IMR-90 (cell line): Measurements from ENCODE around the gene IGFBP6. TPM values are rescaled to one million over a fixed set of nuclear protein-coding genes. Genes with fewer than 3 reads are reported as not detected.

Source experiments
- ATAC-seq: fragments of 200-7000 bp; cut with Tn5 transposase; 2 replicates; pipeline ENCODE4 v1.9.1; 2020; ENCODE audit warnings: low read depth, mild to moderate bottlenecking, moderate library complexity
- BruUV-seq: library from RNA; stranded (reverse); fragments of 400-500 nt; replicated peaks from 2 replicates; lab custom pipeline; 2021; lab: Mats Ljungman, UMichigan
- CTCF ChIA-PET: fragments of 300-600 bp; formaldehyde crosslinking; extraction: SDS; loops from one replicate; lab custom pipeline; 2021; ENCODE audit warnings: antibody characterized with exemption; lab: Yijun Ruan, JAX
- POLR2A ChIA-PET: fragments of 300-600 bp; sonication (Branson Sonifier 250); formaldehyde crosslinking; loops from one replicate; lab custom pipeline; 2022; ENCODE audit warnings: antibody characterized with exemption; ENCODE audit not compliant: unreplicated experiment; lab: Charles Lee
- DNase-seq: peaks from one replicate; pipeline ENCODE4 v3.0.0; 2013
- H2AFZ ChIP-seq: replicated peaks from 2 replicates; pipeline ENCODE3; 2013; ENCODE audit warnings: low read length, mild to moderate bottlenecking; ENCODE audit not compliant: poor library complexity
- H2AK5ac ChIP-seq: 2 replicates; pipeline ENCODE4 v1.6.1; 2013; ENCODE audit warnings: low read depth, low read length, inconsistent platforms
- H2AK9ac ChIP-seq: replicated peaks from 2 replicates; pipeline ENCODE3; 2013; ENCODE audit warnings: mild to moderate bottlenecking, low read depth, low read length, moderate library complexity; ENCODE audit not compliant: poor library complexity
- H2BK120ac ChIP-seq: 2 replicates; pipeline ENCODE4 v1.6.1; 2013; ENCODE audit warnings: low read depth, low read length, inconsistent platforms
- H2BK15ac ChIP-seq: 3 replicates; pipeline ENCODE4 v1.6.1; 2013; ENCODE audit warnings: low read depth, low read length, inconsistent platforms
- H2BK20ac ChIP-seq: 2 replicates; pipeline ENCODE4 v1.6.1; 2013; ENCODE audit warnings: low read depth, mild to moderate bottlenecking, inconsistent platforms, low read length, moderate library complexity
- H2BK5ac ChIP-seq: 2 replicates; pipeline ENCODE4 v1.6.1; 2013; ENCODE audit warnings: mild to moderate bottlenecking, low read depth, low read length, inconsistent platforms; ENCODE audit not compliant: poor library complexity, severe bottlenecking
- H3K14ac ChIP-seq: replicated peaks from 2 replicates; pipeline ENCODE4 v1.6.1; 2013; ENCODE audit warnings: low read depth, low read length, inconsistent platforms
- H3K18ac ChIP-seq: 2 replicates; pipeline ENCODE4 v1.6.1; 2013; ENCODE audit warnings: low read depth, low read length, control low read depth
- H3K23ac ChIP-seq: 2 replicates; pipeline ENCODE4 v1.6.1; 2013; ENCODE audit warnings: low read depth, low read length, inconsistent platforms
- H3K27ac ChIP-seq: 2 replicates; pipeline ENCODE4 v1.5.1; 2013; ENCODE audit warnings: mild to moderate bottlenecking, control low read depth, low read length; ENCODE audit not compliant: insufficient read depth
- H3K27me3 ChIP-seq: 2 replicates; pipeline ENCODE4 v1.6.1; 2013; ENCODE audit warnings: low read length; ENCODE audit not compliant: control insufficient read depth, insufficient read depth
- H3K36me3 ChIP-seq: 2 replicates; pipeline ENCODE4 v1.6.1; 2013; ENCODE audit warnings: low read length, mixed read lengths; ENCODE audit not compliant: control insufficient read depth, insufficient read depth
- H3K4ac ChIP-seq: 2 replicates; pipeline ENCODE4 v1.6.1; 2013; ENCODE audit warnings: low read depth, low read length, inconsistent platforms
- H3K4me1 ChIP-seq: 2 replicates; pipeline ENCODE4 v1.6.1; 2013; ENCODE audit warnings: low read length, mixed read lengths; ENCODE audit not compliant: control insufficient read depth, insufficient read depth
- H3K4me2 ChIP-seq: 2 replicates; pipeline ENCODE4 v1.6.1; 2013; ENCODE audit warnings: low read depth, mild to moderate bottlenecking, control low read depth, low read length, moderate library complexity
- H3K4me3 ChIP-seq: 2 replicates; pipeline ENCODE4 v1.5.1; 2013; ENCODE audit warnings: low read depth, mild to moderate bottlenecking, control low read depth, low read length, moderate library complexity; ENCODE audit not compliant: insufficient read depth
- H3K56ac ChIP-seq: 2 replicates; pipeline ENCODE4 v1.6.1; 2013; ENCODE audit warnings: low read length, inconsistent platforms; ENCODE audit not compliant: insufficient read depth; ENCODE audit errors: extremely low read depth
- H3K79me1 ChIP-seq, 2 experiments: 2 replicates each; pipeline ENCODE4 v1.6.1; 2013; ENCODE audit warnings: low read length in 2 of 2, inconsistent platforms in 1 of 2, low read depth in 1 of 2
- H3K9ac ChIP-seq: 2 replicates; pipeline ENCODE4 v1.6.1; 2013; ENCODE audit warnings: low read depth, low read length, control low read depth
- H3K9me1 ChIP-seq: 2 replicates; pipeline ENCODE4 v1.6.1; 2013; ENCODE audit warnings: low read length, inconsistent platforms; ENCODE audit not compliant: insufficient read depth
- H3K9me3 ChIP-seq: 2 replicates; pipeline ENCODE4 v1.6.1; 2013; ENCODE audit warnings: low read length; ENCODE audit not compliant: control insufficient read depth, insufficient read depth
- H4K20me1 ChIP-seq: 2 replicates; pipeline ENCODE4 v1.6.1; 2013; ENCODE audit warnings: low read length, inconsistent platforms; ENCODE audit not compliant: insufficient read depth
- H4K5ac ChIP-seq: 2 replicates; pipeline ENCODE4 v1.6.1; 2013; ENCODE audit warnings: mild to moderate bottlenecking, low read depth, low read length, control low read depth
- H4K8ac ChIP-seq, 2 experiments: 2 replicates each; pipeline ENCODE4 v1.6.1; 2013; ENCODE audit warnings: low read depth in 2 of 2, low read length in 2 of 2, control low read depth in 1 of 2, inconsistent platforms in 1 of 2
- H4K91ac ChIP-seq: 2 replicates; pipeline ENCODE4 v1.6.1; 2013; ENCODE audit warnings: low read depth, low read length, inconsistent platforms; ENCODE audit not compliant: insufficient read depth
- CEBPB ChIP-seq: IDR thresholded peaks from 2 replicates; pipeline ENCODE4 v1.6.1; 2012; ENCODE audit warnings: low read depth, low read length, improper control_type of control experiment
- MAZ ChIP-seq: IDR thresholded peaks from 2 replicates; pipeline ENCODE4 v1.6.1; 2012; ENCODE audit warnings: low read depth, mild to moderate bottlenecking, low read length, improper control_type of control experiment, moderate library complexity, borderline replicate concordance
- RAD21 ChIP-seq: IDR thresholded peaks from 2 replicates; pipeline ENCODE4 v1.6.1; 2012; ENCODE audit warnings: low read length, improper control_type of control experiment
- WGBS, 2 experiments: methylation state at CpG; one replicate each; pipeline versions ENCODE4 v1.1.5 to v1.1.7; 2013; ENCODE audit warnings: missing lambda C conversion rate in 2 of 2; ENCODE audit not compliant: insufficient read length in 1 of 2; ENCODE audit errors: extremely low coverage in 2 of 2; 5-methylcytosine and 5-hydroxymethylcytosine counted together
- dilution Hi-C: fragments of 300-500 bp; cut with HindIII; formaldehyde crosslinking; loops from one replicate; pipeline ENCODE4 v1.14.3; 2018; ENCODE audit warnings: low sequenced_read_pairs; ENCODE audit not compliant: unreplicated experiment
- in situ Hi-C: fragments of 300-500 bp; cut with MboI; formaldehyde crosslinking; loops from 3 replicates; pipeline ENCODE4 v1.14.3; 2019; ENCODE audit warnings: low sequenced_read_pairs, inconsistent platforms, mixed read lengths
- intact Hi-C: fragments of 100-400 bp; cut with micrococcal nuclease; formaldehyde crosslinking; loops from 2 replicates; pipeline ENCODE4 v1.10.0; 2022
- polyA plus RNA-seq, 3 experiments: library from polyadenylated mRNA; depleted of rRNA; stranded (reverse); fragments of >200 nt; gene quantifications; 2 replicates each; pipeline ENCODE4 v1.2.3, GENCODE V29; 2012; ENCODE audit warnings: low replicate concordance in 1 of 3
- total RNA-seq: library from RNA; depleted of rRNA; stranded (reverse); fragments of >200 nt; gene quantifications from 2 replicates; pipeline ENCODE4 v1.2.3, GENCODE V29; 2012
- TF ChIP-seq, protein P1 (sequence below): conservative IDR thresholded peaks from 2 replicates; pipeline ENCODE4 v1.5.1; 2012; ENCODE audit warnings: mild to moderate bottlenecking, low read depth, low read length, improper control_type of control experiment
- TF ChIP-seq, protein P2 (sequence below): fragments of 150-350 bp; IDR thresholded peaks from 2 replicates; pipeline ENCODE4 v1.6.1; 2016; ENCODE audit warnings: low read depth, mild to moderate bottlenecking, low read length, moderate library complexity, borderline replicate concordance

The IGFBP6 gene
- total and polyA plus RNA-seq, 2 of the 4 experiments (the other 2 are of a cell fraction), result 124 to 337 TPM

DNA sequence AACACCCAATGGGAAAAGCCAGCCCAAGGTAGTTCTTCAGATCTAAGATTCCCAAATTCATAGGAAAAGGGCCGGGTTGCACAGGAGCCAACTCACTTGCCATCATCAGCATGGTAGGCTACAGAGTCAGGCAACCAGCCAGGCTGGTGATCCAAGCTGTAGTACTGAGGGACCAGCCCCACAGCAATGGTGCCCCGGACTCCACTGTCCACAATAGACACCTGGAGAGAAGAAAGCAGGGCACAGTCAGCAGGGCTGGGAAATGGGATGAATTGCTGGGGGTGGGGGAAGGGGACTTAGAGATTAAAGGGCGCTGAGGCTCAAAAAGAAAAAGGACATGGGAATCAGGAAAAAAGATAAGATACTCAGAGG lies 22.5 kb upstream of the IGFBP6 start:
- Histone ChIP-seq H4K8ac (no peak overlapping the region), H2BK20ac (no peak overlapping the region), H3K36me3 (peaks cover 29% of the 10 kb centered on the region), H2AK5ac (no peak overlapping the region), H3K56ac (no peak overlapping the region), H4K20me1 (no peaks in the 10 kb centered on the region), H4K91ac (no peak overlapping the region), H3K4me1 (peaks cover 20% of the 10 kb centered on the region), H3K14ac (no peak overlapping the region), H3K79me1 (peaks cover 31 to 71% of the 10 kb centered on the region in 2 experiments), H2AFZ (no peak overlapping the region), H3K18ac (no peak overlapping the region), H3K27ac (no peak overlapping the region), H4K5ac (no peak overlapping the region), H2BK5ac (no peak overlapping the region), H3K4me3 (no peak overlapping the region), H2AK9ac (no peak overlapping the region), H3K9me3 (no peaks in the 10 kb centered on the region), H2BK15ac (no peak overlapping the region), H3K4me2 (no peak overlapping the region), H3K9ac (no peak overlapping the region), H3K23ac (no peak overlapping the region), H3K4ac (no peak overlapping the region), H2BK120ac (no peak overlapping the region), H3K9me1 (peaks cover 19% of the 10 kb centered on the region), H3K27me3 (no peaks in the 10 kb centered on the region)
- POLR2A ChIA-PET, result no interaction called here
- DNase-seq (no peak), ATAC-seq (no peak)
- intact Hi-C loops, result no loop called here
- no TSS peak for BruUV-seq
- CTCF ChIA-PET, result interaction anchor here (1.8 kb wide), 1 partner anchor 9 kb away, joined by 5 read pairs; no protein-coding TSS in a partner anchor
- no peak for TF ChIP-seq CEBPB
- no peak for TF ChIP-seq MAZ
- TF ChIP-seq, protein P1, sequence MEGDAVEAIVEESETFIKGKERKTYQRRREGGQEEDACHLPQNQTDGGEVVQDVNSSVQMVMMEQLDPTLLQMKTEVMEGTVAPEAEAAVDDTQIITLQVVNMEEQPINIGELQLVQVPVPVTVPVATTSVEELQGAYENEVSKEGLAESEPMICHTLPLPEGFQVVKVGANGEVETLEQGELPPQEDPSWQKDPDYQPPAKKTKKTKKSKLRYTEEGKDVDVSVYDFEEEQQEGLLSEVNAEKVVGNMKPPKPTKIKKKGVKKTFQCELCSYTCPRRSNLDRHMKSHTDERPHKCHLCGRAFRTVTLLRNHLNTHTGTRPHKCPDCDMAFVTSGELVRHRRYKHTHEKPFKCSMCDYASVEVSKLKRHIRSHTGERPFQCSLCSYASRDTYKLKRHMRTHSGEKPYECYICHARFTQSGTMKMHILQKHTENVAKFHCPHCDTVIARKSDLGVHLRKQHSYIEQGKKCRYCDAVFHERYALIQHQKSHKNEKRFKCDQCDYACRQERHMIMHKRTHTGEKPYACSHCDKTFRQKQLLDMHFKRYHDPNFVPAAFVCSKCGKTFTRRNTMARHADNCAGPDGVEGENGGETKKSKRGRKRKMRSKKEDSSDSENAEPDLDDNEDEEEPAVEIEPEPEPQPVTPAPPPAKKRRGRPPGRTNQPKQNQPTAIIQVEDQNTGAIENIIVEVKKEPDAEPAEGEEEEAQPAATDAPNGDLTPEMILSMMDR, result no peak
- TF ChIP-seq, protein P2, sequence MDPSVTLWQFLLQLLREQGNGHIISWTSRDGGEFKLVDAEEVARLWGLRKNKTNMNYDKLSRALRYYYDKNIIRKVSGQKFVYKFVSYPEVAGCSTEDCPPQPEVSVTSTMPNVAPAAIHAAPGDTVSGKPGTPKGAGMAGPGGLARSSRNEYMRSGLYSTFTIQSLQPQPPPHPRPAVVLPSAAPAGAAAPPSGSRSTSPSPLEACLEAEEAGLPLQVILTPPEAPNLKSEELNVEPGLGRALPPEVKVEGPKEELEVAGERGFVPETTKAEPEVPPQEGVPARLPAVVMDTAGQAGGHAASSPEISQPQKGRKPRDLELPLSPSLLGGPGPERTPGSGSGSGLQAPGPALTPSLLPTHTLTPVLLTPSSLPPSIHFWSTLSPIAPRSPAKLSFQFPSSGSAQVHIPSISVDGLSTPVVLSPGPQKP, result no peak
- TF ChIP-seq RAD21, result no peak
- in situ Hi-C loops, result no loop called here
- WGBS, 2 experiments, result 100% methylated on average over 1 of the region's 3 CpGs; no CpG with 5 or more reads in 1 of the 2 experiments
- dilution Hi-C loops, result no loop called here
